Measurements from ENCODE around the gene TCTN1. TPM values are rescaled to one million over a fixed set of nuclear protein-coding genes. Genes with fewer than 3 reads are reported as not detected.

TCTN1 gene
- total and polyA plus RNA-seq, 3 donors from 2014 or later = 75.3 to 109 (median 106) TPM

DNA sequence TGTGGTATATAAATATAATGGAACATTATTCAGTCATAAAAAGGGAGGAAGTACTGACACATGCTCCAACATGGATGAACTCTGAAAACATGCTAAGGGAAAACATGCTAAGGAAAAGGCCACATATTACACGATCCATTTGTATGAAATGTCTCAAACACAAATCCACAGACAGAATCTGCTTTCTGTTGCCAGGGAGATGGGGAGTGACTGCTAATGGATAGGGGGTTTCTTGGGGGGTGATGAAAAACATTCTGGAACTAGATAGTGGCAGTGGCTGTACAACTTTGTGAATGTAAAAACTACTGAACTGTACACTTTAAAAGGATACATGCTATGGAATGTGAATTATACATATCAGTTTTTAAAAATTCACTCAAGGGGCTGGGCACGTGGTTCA, 37.4 kb upstream of the TCTN1 start:
- no peaks in the 10 kb centered on the region for H3K27me3 ChIP-seq
- H3K27ac ChIP-seq = no peak overlapping the region
- peaks cover 34% of the 10 kb centered on the region for H3K4me1 ChIP-seq
- no peaks in the 10 kb centered on the region for H3K9me3 ChIP-seq
- DNase-seq = no peak
- no peak overlapping the region for H3K4me3 ChIP-seq
- intact Hi-C loops (cut with DNase I; ENCODE audit: low total_unique reads) = no loop called here
- TF ChIP-seq, protein P1, sequence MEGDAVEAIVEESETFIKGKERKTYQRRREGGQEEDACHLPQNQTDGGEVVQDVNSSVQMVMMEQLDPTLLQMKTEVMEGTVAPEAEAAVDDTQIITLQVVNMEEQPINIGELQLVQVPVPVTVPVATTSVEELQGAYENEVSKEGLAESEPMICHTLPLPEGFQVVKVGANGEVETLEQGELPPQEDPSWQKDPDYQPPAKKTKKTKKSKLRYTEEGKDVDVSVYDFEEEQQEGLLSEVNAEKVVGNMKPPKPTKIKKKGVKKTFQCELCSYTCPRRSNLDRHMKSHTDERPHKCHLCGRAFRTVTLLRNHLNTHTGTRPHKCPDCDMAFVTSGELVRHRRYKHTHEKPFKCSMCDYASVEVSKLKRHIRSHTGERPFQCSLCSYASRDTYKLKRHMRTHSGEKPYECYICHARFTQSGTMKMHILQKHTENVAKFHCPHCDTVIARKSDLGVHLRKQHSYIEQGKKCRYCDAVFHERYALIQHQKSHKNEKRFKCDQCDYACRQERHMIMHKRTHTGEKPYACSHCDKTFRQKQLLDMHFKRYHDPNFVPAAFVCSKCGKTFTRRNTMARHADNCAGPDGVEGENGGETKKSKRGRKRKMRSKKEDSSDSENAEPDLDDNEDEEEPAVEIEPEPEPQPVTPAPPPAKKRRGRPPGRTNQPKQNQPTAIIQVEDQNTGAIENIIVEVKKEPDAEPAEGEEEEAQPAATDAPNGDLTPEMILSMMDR (IDR thresholded peaks at IDR 0.05) = no peak
- TF ChIP-seq POLR2A (IDR thresholded peaks at IDR 0.05) = no peak
- H3K36me3 ChIP-seq (ENCODE audit: low read depth, missing control alignments) = no peaks in the 10 kb centered on the region
- WGBS, 2 donors = 89 to 93% methylated on average over 2 of the region's 2 CpGs

DNA sequence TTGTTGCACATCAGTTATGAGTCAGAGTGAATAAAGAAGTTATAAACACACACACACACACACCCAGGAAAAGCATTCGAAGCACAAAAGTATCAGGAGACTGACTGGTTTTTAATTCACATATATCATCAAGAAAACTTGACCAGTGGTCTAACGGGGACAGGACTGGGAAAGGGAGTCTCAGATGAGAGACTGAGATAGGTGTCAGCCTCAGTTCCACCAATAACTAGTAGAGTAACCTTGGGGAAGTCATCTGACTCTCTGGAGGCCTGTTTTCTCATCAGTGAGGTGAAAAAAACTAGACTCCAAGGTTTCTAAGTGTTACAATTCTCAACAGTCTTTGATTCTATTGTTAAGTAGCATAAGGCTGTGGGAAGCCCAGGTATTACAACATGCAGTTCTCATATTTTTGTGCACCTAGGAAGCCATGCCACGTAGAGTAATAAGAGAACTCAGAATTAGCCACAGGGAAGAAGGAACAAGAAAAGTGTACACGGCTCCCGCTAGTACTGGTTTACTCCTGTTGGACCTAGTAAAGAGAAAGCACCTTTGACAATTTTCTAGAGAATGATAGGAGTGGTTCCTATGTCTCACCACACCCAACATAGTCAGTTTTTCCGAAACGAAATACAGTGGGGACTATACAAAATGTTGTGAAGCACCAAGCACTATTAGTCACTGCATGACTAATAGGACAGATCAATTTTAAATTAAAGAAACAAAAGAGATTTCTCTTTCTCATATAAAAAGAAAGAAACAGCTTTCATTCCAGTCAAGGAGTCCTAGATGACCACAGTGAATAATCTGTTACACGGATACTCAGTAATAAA, 35.9 kb upstream of the TCTN1 start:
- H3K27me3 ChIP-seq = no peaks in the 10 kb centered on the region
- no peaks in the 10 kb centered on the region for H3K36me3 ChIP-seq (ENCODE audit: low read depth, missing control alignments)
- H3K4me3 ChIP-seq = no peak overlapping the region
- peaks cover 37% of the 10 kb centered on the region for H3K4me1 ChIP-seq
- no peaks in the 10 kb centered on the region for H3K9me3 ChIP-seq
- DNase-seq = no peak
- intact Hi-C loops (cut with DNase I; ENCODE audit: low total_unique reads) = no loop called here
- H3K27ac ChIP-seq = peak overlapping the region in 1 of 2 donors; percentile 51
- 61 to 63% methylated on average over 8 of the region's 8 CpGs for whole genome bisulfite sequencing, 2 donors
- TF ChIP-seq, protein P1 (IDR thresholded peaks at IDR 0.05) = no peak
- TF ChIP-seq POLR2A (IDR thresholded peaks at IDR 0.05) = no peak

DNA sequence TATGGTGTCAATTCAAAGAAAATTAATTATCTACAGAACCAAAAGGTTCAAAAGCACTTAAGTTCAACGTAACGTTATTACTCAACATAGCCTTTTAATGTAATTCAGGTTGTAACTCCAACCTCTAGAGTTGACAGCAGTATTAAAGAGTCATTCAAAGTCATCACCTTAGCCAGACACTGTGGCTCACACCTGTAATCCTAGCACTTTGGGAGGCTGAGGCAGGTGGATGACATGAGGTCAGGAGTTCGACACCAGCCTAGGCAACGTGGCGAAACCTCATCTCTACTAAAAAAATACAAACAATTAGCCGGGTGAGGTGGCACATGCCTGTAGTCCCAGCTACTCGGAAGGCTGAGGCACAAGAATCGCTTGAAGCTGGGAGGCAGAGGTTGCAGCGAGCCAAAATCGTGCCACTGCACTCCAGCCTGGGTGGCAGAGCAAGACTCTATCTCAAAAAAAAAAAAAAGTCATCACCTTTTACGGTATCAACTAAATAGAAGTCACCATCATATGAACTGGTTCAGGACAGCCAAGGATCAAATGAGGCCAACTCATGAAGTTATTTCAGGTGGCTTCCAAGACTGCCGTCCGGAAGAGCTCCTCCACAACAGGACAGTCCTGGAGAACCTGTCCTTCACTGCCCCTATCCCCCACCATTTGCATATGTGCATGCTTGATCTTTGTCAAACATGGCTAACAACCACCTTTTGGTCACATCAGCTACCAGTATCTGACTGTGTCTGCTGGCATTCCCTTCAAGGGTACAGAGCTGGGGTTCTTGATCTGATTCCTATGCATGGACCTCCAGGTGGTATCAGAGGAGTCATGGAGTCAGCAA, 35.0 kb upstream of the TCTN1 start:
- 87 to 88% methylated on average over 13 of the region's 13 CpGs for WGBS, 2 donors
- no peaks in the 10 kb centered on the region for H3K27me3 ChIP-seq
- no peaks in the 10 kb centered on the region for H3K36me3 ChIP-seq (ENCODE audit: low read depth, missing control alignments)
- no peaks in the 10 kb centered on the region for H3K9me3 ChIP-seq
- no peak for DNase-seq
- H3K27ac ChIP-seq = no peak overlapping the region
- intact Hi-C loops (cut with DNase I; ENCODE audit: low total_unique reads) = no loop called here
- TF ChIP-seq, protein P1 (IDR thresholded peaks at IDR 0.05) = no peak
- no peak for TF ChIP-seq POLR2A (IDR thresholded peaks at IDR 0.05)
- peaks cover 41% of the 10 kb centered on the region for H3K4me1 ChIP-seq
- no peak overlapping the region for H3K4me3 ChIP-seq

DNA sequence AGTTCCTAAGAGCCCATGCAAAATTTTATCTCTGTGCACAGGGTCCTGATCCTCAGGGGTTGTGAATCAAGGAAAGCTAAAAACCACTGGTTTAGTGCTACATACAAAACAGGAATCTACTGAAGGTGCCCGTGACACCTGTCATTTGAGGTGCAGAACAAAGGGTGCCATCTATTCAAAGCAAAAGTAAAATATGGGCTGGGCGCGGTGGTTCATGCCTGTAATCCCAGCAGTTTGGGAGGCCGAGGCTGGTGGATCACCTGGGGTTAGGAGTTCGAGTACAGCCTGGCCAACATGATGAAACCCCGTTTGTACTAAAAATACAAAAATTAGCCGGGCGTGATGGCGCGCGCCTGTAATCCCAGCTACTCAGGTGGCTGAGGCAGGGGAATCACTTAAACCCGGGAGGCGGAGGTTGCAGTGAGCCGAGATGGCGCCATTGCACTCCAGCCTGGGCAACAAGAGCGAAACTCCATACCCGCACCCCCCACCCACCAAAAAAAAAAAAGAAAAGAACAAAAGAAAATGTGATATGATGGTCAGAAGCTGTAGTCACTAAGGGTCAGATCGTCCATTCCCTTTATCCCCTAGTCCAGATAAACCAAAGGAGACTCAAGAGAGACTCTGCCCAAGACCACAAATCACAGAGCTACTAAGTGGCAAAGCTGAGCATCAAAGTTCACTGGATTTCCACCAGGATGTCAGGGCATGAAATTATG, 34.2 kb upstream of the TCTN1 start:
- Histone ChIP-seq H3K36me3 (ENCODE audit: low read depth, missing control alignments) (no peaks in the 10 kb centered on the region), H3K27ac (no peak overlapping the region), H3K27me3 (no peaks in the 10 kb centered on the region), H3K4me1 (peaks cover 37% of the 10 kb centered on the region), H3K9me3 (no peaks in the 10 kb centered on the region), H3K4me3 (no peak overlapping the region)
- no peak for DNase-seq
- intact Hi-C loops (cut with DNase I; ENCODE audit: low total_unique reads) = no loop called here
- 84 to 90% methylated on average over 15 to 18 of the region's 18 CpGs for WGBS, 2 donors
- TF ChIP-seq, protein P1 (IDR thresholded peaks at IDR 0.05) = no peak
- no peak for TF ChIP-seq POLR2A (IDR thresholded peaks at IDR 0.05)
